Nephron progenitor cell (in vitro differentiated cells): ENCODE measurements around the gene PCGF2.

Experiments
- DNase-seq: peaks from one replicate; pipeline ENCODE4 v3.0.0; 2021
- H3K27ac Mint-ChIP-seq: 2 replicates; pipeline ENCODE4 v1.8.0; 2021; ENCODE audit warnings: mild to moderate bottlenecking, moderate library complexity, mixed read lengths
- H3K27me3 Mint-ChIP-seq: 2 replicates; pipeline ENCODE4 v1.8.0; 2021; ENCODE audit warnings: mild to moderate bottlenecking, low read depth, mixed read lengths; ENCODE audit not compliant: poor library complexity
- H3K36me3 Mint-ChIP-seq: 2 replicates; pipeline ENCODE4 v1.8.0; 2021; ENCODE audit warnings: low read depth, mixed read lengths
- H3K4me1 Mint-ChIP-seq: 2 replicates; pipeline ENCODE4 v1.8.0; 2021; ENCODE audit warnings: mixed read lengths
- H3K4me3 Mint-ChIP-seq: 2 replicates; pipeline ENCODE4 v1.8.0; 2021; ENCODE audit warnings: mild to moderate bottlenecking, moderate library complexity, mixed read lengths
- H3K9me3 Mint-ChIP-seq: 2 replicates; pipeline ENCODE4 v1.8.0; 2021; ENCODE audit warnings: mild to moderate bottlenecking, moderate library complexity, mixed read lengths
- CTCF ChIP-seq: fragments of 200-600 bp; sonication (generic); IDR thresholded peaks from 2 replicates; pipeline ENCODE4 v1.5.0; 2021; ENCODE audit warnings: antibody characterized with exemption

Gene PCGF2

GRCh38 chr17:38753071-38753506 lies 5.0 kb upstream of the PCGF2 start:
- Mint-ChIP-seq H3K27ac (peak overlapping the region; percentile 51), H3K27me3 (no peaks in the 10 kb centered on the region), H3K36me3 (peaks cover 19% of the 10 kb centered on the region), H3K4me1 (peaks cover 38% of the 10 kb centered on the region), H3K4me3 (peak overlapping the region; percentile 98), H3K9me3 (no peaks in the 10 kb centered on the region)
- no peak for TF ChIP-seq CTCF
- no peak for DNase-seq

- Mint-ChIP-seq H3K27ac (peak within 1 kb of the TSS; percentile 85), H3K9me3 (no peaks in the 10 kb centered on the region), H3K27me3 (no peaks in the 10 kb centered on the region), H3K4me1 (peaks cover 38% of the 10 kb centered on the region), H3K4me3 (peak within 1 kb of the TSS; percentile 98), H3K36me3 (peaks cover 19% of the 10 kb centered on the region)
- no peak for TF ChIP-seq CTCF
- peak; percentile 92 for DNase-seq
Measured at GRCh38 chr17:38752308-38753070, 4.4 kb upstream of the PCGF2 start, which contains the start of gene PSMB3. Gene PSMB3, plus strand, starts transcription at chr17:38752741. Its CDS starts 86 bp downstream, at chr17:38752827.

GRCh38 chr17:38751808-38752307 lies 3.7 kb upstream of the PCGF2 start:
- H3K36me3 Mint-ChIP-seq = peaks cover 19% of the 10 kb centered on the region
- DNase-seq = peak; percentile 90
- peak overlapping the region; percentile 98 for H3K4me3 Mint-ChIP-seq
- H3K4me1 Mint-ChIP-seq = peaks cover 39% of the 10 kb centered on the region
- TF ChIP-seq CTCF = no peak
- no peaks in the 10 kb centered on the region for H3K27me3 Mint-ChIP-seq
- H3K27ac Mint-ChIP-seq = peak overlapping the region; percentile 85
- no peaks in the 10 kb centered on the region for H3K9me3 Mint-ChIP-seq

GRCh38 chr17:38751144-38751807 lies 3.1 kb upstream of the PCGF2 start:
- no peak overlapping the region for H3K27ac Mint-ChIP-seq
- DNase-seq = peak; percentile 42
- H3K4me1 Mint-ChIP-seq = peaks cover 45% of the 10 kb centered on the region
- H3K27me3 Mint-ChIP-seq = no peaks in the 10 kb centered on the region
- TF ChIP-seq CTCF = no peak
- H3K36me3 Mint-ChIP-seq = peaks cover 17% of the 10 kb centered on the region
- no peaks in the 10 kb centered on the region for H3K9me3 Mint-ChIP-seq
- H3K4me3 Mint-ChIP-seq = peak overlapping the region; percentile 98

GRCh38 chr17:38750312-38751121 lies 2.4 kb upstream of the PCGF2 start:
- no peak overlapping the region for H3K27ac Mint-ChIP-seq
- no peaks in the 10 kb centered on the region for H3K9me3 Mint-ChIP-seq
- TF ChIP-seq CTCF = no peak
- peak overlapping the region; percentile 98 for H3K4me3 Mint-ChIP-seq
- DNase-seq = peak; percentile 27
- no peaks in the 10 kb centered on the region for H3K27me3 Mint-ChIP-seq
- H3K4me1 Mint-ChIP-seq = peaks cover 52% of the 10 kb centered on the region
- peaks cover 9% of the 10 kb centered on the region for H3K36me3 Mint-ChIP-seq
